GM21367 (cell line): ENCODE data around the gene CAVIN2.

ENCODE experiments used
- ATAC-seq: cut with Tn5 transposase; IDR thresholded peaks from one replicate; pipeline ENCODE4 v1.9.1; 2021; ENCODE audit not compliant: unreplicated experiment

CAVIN2 gene

DNA sequence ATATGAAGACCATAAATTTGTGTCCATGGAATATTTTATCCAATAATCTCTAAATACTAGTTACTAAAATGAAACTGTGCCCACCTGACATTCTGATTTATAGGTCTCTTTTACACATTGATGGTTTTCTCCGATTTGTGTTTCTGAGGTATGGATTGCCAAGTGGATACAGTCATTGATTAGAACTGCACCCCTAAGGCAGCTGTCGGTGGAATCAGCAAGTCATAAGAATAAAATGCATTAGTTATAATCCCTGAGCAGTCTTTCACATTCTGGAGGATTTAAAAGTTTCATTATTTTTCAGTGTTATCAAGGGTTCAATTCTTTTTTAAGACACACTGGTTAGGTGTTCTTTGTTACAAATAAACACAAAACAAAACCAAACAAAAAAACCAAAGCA, 6.0 kb downstream of the CAVIN2 start:
- no peak for ATAC-seq

DNA sequence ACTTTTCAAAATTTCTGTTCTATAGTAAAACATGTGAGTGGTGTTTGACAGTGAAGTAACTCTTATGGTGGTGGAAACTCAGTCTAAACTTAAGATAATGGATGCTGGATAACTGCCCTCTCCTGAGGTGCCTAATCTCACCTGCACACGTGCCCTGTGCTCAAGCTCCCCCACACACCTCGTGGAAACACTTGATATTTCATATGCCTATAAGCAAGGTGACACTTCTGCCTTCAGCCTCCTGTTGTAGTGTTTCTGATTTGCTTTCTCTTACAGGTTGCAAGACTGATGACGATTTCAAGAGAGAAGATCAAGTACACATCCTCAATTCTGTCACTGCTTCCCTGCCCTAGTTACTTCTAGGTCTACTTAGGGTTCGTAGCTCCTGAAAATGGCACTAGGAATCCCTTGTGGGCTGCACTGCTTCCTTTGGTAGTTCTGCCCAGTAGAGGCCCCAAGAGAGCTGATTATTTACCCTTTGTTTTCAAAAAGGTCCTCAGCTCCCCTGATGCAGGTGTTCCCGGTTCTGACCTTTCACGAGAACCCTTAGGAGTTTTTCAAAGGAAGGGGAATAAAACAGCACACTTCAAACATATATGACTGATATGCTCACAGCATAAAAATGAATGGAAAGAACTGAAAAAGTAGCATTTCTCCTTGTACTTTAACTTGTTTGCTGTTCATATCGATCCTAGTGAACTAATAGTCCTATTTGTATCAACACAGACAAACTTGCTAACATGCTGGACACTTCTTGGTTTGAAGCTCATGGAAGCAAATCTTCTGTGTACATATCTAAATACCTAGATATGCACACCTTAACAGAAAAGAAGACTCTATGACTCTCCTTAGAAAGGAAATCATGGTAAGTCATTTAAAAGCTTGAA, 6.7 kb downstream of the CAVIN2 start:
- no peak for ATAC-seq

DNA sequence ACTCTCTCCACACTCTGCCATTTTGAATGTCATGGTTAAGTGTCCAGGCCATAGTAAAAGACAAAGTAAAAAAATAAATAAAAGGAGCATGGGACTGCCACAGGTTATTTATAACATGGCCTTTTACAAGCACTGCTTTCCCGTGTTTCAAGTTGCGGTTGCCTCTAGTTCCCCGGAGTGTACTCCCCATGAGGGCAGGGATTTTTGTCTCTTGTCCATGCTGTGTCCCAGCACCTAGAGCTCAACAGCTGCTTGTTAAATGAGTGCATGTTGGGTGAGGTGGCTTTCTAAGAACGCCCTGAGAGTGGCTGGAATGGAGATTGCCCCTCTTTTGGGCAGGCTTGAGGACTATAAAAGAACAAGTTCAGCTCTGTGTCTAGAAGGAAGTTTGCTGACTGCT, 8.4 kb downstream of the CAVIN2 start:
- no peak for ATAC-seq

GRCh38 chr2:191836853-191837769, 9.8 kb downstream of the CAVIN2 start:
- ATAC-seq: no peak

DNA sequence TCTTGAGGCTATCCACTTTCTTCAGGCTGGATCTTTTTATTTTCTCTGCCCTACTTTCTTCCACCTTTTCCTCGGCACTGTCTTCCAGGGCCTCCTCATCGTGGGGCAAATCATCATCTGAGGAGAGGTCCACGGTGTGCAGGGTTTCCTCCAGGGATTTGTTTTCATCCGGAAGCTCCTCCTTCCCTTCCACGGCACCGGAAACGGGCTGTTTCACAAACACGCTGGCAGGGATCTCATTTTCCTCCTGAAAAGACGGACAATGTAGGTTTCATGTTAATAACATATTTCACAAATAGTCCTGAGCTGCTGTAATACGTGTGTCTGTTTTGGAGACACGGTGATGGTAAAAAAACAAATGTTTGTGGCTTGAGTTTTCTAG, 10.4 kb downstream of the CAVIN2 start:
- no peak for ATAC-seq

DNA sequence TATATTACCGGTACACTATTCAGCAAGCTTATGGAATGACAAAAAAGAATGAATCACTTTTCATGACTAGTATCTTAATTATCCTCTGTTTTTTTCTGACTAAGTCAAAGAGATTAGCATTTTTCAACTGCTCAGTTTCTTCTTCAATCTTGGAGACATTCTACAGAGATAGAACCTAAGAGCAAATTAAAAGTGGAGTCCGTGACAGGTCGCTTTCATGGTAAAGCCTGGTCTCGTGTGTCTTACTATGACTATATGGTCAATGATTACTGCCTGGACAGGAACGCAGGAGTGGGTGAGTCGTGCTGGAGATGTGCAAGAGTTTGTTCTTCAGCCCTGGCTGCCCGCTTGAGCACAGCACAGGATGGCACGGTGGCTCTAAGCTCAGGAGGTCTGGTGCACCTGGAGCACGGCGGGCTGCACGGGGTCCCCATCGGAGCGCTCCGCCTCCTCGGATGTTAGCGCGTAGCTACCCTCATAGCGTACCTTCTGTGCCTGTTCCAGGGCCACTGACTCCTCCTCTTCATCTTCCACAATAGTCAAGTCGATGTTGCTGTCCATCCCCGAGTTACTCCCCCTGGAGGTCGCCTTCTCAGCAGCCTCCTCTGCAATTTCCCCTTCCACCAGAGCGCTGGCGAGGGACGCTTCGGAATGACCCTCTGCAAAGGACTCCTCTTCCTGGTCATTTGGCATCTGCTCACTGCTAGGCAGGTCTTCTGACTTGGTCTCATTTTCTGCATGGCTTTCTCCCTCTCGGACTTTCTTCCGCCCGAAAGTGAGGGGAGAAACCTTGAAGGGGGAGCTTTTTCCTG, 11.1 kb downstream of the CAVIN2 start:
- ATAC-seq: no peak

- no peak for ATAC-seq
Measured at GRCh38 chr2:191835100-191835499, 11.8 kb downstream of the CAVIN2 start.

DNA sequence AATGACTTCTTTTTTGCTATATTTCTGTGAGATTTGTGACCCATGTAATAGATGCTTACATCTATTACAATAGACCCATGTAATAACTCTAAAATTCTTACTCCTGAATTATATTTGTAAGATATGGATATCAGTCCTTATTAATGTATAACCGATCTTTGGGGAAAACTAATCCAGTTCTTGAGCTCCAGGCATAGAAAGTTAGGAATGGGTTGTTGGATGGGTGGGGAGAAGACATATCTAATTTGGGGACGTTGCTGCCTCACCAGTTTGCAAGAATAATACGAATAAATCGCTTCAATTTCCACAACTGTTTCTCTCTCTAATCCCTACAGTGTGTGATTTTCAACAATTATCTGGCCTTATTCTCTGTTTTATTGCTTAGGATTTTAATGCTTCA, 13.5 kb downstream of the CAVIN2 start:
- ATAC-seq: no peak

GRCh38 chr2:191832668-191833067, 14.2 kb downstream of the CAVIN2 start:
- ATAC-seq: no peak

DNA sequence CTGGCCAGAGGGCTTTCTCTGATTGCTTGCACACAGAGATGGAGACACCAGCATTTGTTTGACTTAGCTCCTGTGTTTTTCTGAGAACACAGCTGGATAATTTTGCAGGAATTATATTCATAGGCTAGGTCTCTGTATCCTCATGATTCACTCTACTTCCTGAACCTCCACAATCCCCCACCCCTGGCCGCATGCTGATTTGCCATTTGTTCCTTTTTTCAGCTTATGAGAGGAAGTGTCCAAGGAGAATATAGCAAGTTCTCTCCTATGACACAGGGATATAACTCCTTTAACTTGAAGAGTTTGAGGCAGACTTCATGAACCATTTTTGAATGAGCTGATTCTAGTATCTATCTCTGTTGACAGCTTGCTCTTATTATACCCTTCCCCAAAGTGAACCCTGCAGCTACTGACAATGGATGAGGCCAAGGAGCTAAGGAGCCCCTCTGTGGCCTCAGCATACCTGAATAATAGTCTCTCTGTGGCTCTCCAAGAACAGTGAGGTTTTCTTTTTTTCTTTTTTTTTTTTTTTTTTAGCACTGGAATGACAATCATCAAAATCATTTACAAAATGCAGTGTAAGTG, 15.4 kb downstream of the CAVIN2 start:
- ATAC-seq: no peak

DNA sequence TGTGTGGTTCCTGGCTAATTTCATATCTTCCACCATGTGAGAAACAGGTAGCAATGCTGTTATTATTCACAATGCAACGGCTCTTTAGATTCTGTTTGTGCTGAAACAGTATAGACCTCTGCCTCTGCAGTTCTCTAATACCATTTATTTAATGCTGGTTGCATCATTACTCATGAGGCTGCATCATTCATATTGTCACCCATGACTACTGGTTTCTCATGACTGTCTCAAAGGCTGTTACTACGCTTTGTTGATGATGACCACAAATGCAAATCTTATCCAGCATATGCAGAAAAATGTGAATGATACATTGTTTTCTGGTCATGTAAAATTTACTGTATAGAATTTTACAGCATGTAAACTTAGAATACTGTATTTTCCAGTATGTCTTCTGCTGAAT, 22.5 kb downstream of the CAVIN2 start:
- no peak for ATAC-seq

DNA sequence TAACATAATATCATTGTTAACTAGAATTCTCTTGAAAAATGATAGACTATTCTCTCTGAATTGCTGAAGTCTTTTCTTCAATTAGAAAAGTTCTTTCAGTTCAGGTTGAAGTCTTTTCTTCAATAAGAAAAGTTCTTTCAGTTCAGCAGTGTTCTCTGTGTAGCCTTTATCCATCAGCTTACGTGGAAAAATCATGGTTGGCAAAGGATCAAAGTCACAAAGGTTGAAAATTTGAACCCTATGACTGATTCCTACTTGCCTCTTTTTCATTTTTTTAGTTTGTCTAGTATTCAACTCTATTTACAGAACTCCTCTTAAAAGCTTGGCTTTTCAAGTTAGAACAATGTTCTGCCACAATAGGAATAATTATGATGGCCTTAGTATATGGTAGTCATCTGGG, 25.8 kb downstream of the CAVIN2 start:
- no peak for ATAC-seq

DNA sequence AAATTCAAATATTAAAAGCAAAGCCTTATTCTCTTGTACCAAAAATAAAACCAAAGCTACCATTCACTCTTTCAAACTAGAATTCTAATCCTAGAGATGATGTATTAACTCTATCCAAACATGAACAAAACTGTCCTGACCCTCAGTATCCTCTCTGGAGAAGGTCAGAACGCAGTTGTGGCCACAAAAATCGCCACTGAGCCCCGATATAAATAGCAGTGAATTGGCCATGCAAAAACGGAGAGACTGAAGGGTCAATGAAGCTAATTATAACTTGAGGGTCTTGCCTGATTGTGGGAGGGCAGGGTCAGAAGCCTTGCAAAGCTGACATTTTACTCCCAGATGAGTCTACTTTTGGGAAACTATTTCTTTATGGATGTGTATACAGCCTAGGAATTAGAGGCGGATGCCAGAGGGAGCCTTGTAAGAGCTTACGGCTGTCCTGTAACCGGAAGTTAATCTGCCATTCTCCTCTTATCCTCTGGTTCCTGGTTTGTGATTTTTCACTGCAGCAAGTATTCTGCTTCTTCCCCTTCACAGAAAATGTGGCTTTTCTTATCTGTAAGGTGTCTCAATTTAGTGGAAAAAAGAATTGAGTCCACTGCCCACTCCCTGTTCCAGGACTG, 28.1 kb downstream of the CAVIN2 start:
- ATAC-seq: no peak

DNA sequence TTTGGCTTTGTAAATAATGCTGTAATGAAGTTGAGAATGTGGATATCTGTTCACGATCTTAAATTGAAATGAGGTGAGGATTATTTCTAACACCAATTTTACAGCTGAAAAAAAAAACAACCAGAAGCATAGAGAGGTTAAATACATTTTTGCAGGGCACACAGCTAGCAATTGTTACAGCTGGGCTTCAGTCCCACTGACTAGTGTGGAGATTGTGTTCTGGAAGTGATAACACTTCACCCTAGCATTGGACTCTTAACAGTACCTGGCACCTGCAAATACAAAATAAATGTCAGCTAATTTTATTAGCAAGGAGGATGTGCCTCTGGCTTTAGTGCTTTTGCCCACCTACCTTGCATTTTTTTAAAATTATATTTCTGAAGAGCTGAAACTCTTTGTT, 28.8 kb downstream of the CAVIN2 start:
- no peak for ATAC-seq

DNA sequence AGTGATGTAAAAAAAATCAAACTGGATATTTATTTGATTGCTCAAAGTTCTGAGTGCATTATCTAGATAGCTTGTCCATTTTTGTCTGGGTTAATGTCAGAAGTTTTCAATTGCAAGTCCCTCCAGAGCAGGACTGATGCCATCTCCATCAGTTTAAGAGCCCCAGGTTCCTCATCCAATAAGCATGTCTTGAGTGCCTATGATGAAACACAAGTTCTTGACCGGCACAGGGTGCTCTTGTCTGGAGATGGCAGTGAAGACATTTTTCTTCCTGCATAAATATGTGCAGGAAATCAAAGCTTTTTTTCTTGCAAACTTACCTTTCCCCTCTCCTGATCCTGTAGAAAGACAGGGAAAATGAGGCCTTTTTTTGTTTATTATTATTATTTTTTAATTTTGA, 31.9 kb downstream of the CAVIN2 start:
- no peak for ATAC-seq

DNA sequence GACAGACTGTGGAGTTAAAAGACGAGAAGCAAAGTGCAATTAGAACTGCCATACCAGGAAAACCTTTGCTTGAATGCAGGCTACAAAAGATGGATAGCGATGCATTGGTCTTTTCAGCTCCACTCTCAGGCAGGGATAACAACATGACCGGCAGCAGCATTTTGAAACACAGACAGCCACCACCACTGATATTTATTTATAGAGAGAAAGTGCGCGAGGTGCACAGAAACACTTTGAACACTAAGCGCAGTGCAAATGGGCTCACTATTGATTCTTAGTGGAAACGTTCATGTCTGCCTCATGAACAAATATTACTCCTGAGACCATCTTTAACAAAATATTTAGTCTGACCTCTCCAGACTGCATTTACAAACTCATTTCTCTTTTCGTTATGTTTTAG, 32.9 kb downstream of the CAVIN2 start:
- no peak for ATAC-seq

- ATAC-seq: no peak
Measured at GRCh38 chr2:191811807-191812602, 34.9 kb downstream of the CAVIN2 start.

DNA sequence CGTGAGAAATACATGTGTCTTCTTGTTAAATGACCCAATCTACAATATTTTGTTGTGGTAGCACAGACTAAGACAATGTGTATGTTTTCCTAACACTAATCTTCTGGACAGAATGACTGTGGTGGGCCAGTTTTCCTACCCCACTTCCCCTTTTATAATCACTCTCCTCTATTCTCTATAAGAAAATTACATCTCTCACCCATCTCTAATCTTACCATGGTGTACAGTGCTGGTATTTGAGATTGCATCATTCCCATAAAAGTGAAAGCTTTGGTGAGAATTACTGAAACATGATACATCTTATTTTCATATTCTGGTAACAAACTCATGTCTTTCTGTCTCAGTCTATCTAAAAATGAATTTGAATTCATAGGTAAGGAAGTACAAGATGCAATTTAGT, 40.5 kb downstream of the CAVIN2 start:
- no peak for ATAC-seq

- no peak for ATAC-seq
Measured at GRCh38 chr2:191804766-191805165, 42.1 kb downstream of the CAVIN2 start.

GRCh38 chr2:191803007-191803406, 43.9 kb downstream of the CAVIN2 start:
- no peak for ATAC-seq
